ENCODE measurements around the gene ARL3.
"Not testable (repeated sequence)": the region's sequence is repeated elsewhere in the genome, so short reads cannot be mapped to it uniquely, and the experiment has no call there.

Gene ARL3

DNA sequence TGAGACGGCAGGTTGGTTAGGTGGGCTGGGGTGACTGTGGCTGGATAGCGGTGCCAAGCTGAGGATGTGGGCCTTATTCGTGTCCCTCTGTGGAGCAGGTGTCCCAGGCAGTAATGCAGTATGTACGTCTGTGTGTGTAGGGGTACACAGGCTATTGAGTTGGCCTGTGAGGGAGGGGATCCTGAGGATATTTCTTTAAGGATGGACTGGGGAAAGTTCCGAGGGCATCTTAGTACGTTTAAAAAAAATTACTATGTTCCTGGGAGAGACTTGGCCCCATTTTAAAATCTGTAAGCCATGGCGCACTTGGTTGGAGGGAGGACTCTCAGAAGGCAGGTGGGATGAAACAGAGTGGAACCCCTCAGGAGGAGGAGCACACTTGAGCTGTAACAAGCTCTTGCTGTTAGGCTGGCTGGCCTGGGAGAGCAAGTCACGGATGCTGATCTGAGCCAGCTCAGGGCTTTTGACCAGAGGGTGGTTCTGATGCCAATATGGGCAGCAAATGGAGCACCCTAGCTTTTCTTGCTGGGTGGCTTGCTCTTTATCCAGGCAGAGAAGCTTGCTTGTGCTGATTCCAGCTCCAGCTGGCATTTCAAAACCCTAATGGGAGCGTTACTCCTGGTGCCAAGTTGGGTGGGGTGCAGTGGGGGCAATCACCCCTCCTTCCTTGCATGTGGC is 30.3 kb upstream of the ARL3 start:
- peak overlapping the region; percentile 99 for H3K4me3 ChIP-seq (ENCODE audit: low read depth, low read length)
- no peak for DNase-seq (ENCODE audit: low read depth)
- TF ChIP-seq, protein P1, sequence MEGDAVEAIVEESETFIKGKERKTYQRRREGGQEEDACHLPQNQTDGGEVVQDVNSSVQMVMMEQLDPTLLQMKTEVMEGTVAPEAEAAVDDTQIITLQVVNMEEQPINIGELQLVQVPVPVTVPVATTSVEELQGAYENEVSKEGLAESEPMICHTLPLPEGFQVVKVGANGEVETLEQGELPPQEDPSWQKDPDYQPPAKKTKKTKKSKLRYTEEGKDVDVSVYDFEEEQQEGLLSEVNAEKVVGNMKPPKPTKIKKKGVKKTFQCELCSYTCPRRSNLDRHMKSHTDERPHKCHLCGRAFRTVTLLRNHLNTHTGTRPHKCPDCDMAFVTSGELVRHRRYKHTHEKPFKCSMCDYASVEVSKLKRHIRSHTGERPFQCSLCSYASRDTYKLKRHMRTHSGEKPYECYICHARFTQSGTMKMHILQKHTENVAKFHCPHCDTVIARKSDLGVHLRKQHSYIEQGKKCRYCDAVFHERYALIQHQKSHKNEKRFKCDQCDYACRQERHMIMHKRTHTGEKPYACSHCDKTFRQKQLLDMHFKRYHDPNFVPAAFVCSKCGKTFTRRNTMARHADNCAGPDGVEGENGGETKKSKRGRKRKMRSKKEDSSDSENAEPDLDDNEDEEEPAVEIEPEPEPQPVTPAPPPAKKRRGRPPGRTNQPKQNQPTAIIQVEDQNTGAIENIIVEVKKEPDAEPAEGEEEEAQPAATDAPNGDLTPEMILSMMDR (IDR thresholded peaks at IDR 0.05; ENCODE audit: low read depth, low read length, missing control alignments), result no peak
- in situ Hi-C loops (cut with HindIII; ENCODE audit: low sequenced_read_pairs), result no loop called here

DNA sequence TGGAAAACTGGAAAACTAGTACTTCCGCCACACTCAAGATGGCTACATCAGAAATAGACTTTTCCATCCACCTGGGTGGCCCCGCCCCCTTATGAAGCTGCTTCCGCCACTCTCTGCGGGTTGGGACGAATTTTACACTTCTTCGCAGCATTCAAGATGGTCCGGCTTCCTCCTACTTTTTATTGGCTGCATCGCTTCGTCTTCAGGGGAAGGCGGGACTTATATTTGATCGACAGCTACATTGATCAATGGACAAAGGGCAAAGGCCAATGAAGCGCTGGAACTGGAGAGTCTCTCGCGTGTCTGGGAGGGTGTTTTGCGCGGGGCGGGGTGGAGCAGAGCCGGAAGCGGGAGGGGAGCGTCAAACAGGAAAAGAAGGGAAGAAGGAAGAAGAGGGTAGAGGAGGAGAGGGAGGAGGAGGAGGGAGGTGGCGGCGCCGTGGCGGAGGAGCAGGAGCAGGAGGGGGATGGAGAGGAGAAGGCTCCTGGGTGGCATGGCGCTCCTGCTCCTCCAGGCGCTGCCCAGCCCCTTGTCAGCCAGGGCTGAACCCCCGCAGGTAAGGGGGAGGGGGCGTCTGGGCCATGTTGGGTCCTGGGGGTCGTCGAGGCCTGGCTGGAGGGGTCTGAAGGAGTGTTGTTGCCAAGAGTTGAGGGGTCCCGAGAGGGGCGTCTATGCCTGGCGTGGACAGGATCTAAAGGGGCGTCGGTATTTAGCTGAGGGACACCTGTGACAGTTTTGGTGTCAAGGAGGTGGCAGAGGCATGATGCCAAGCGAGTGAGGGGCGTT is 29.6 kb upstream of the ARL3 start, which contains the start of gene WBP1L:
WBP1L (plus strand) TSS at position 361 of the 786 bp plus-strand sequence; CDS start at position 467, 106 bp downstream.
- peak within 1 kb of the TSS; percentile 99 for H3K4me3 ChIP-seq (ENCODE audit: low read depth, low read length)
- TF ChIP-seq, protein P1 (IDR thresholded peaks at IDR 0.05; ENCODE audit: low read depth, low read length, missing control alignments), result no peak
- in situ Hi-C loops (cut with HindIII; ENCODE audit: low sequenced_read_pairs), result no loop called here
- DNase-seq (ENCODE audit: low read depth), result peak; percentile 99

DNA sequence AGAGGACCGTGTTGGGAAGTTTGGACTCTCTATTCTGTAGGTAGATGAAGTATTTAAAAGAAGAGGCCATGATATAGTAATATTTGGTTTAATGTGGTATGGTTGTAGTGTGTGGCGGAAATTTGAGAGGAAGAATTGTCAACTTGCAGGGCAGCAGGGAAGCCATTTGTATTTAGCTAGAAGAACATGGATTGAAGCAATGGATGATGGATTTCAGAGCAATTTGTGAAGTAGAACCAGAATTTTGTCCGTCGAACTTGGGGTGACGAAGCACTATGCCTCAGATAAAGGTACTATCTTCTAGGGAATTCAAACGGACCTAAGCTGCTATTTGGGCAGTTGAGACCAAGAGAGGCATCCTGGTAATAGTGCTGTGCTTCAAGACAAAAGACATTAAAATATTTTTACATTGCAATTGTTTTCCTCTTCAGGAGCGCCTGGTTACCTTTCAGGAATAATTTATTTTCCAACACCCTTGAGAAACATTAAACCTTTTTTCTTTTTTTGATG is 28.9 kb upstream of the ARL3 start:
- TF ChIP-seq, protein P1 (IDR thresholded peaks at IDR 0.05; ENCODE audit: low read depth, low read length, missing control alignments), result no peak
- in situ Hi-C loops (cut with HindIII; ENCODE audit: low sequenced_read_pairs), result no loop called here
- H3K4me3 ChIP-seq (ENCODE audit: low read depth, low read length), result no peak overlapping the region
- DNase-seq (ENCODE audit: low read depth), result no peak

DNA sequence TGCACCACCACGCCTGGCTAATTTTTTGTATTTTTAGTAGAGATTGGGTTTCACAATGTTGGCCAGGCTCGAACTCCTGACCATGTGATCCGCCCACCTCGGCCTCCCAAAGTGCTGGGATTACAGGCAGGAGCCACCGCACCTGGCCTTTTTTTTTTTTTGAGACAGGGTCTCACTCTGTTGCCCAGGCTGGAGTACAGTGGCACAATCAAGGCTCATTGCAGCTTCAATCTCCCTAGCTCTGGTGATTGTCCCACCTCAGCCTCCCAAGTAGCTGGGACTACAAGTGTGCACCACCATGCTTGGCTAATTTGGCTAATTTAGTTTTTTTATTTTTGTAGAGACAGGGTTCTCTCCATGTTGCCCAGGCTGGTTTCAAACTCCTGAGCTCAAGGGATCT is 28.1 kb upstream of the ARL3 start:
- in situ Hi-C loops (cut with HindIII; ENCODE audit: low sequenced_read_pairs); DNase-seq (ENCODE audit: low read depth): not testable (repeated sequence)

DNA sequence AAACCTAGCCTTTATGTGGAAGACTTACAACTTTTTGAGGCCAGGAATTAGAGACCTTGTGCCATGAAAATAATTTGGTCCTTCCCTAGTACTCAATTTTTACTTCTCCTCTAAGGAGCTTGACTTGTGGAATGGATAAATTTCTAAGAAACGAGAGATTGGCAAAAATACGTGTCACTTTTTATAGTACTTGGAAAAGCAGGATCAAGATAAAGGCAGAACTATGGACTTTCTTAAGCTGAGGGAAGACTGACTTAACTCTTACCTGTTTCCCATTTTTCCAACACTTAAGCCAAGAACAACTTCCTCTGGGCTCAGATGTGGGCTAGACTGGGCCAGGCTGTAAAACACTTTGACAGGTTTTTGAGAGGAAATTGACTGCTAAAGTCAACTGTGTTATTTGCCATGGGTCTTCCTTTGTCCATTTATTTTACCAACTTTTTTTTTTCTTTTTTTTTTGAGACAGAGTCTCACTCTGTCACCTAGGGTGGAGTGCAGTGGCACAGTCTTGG is 27.6 kb upstream of the ARL3 start:
- TF ChIP-seq, protein P1 (IDR thresholded peaks at IDR 0.05; ENCODE audit: low read depth, low read length, missing control alignments), result no peak
- H3K4me3 ChIP-seq (ENCODE audit: low read depth, low read length), result no peak overlapping the region
- in situ Hi-C loops (cut with HindIII; ENCODE audit: low sequenced_read_pairs), result no loop called here
- no peak for DNase-seq (ENCODE audit: low read depth)

More for the DNA sequence above, 28.1 kb upstream of the ARL3 start:
- not testable (repeated sequence) for H3K4me3 ChIP-seq (ENCODE audit: low read depth, low read length)

DNA sequence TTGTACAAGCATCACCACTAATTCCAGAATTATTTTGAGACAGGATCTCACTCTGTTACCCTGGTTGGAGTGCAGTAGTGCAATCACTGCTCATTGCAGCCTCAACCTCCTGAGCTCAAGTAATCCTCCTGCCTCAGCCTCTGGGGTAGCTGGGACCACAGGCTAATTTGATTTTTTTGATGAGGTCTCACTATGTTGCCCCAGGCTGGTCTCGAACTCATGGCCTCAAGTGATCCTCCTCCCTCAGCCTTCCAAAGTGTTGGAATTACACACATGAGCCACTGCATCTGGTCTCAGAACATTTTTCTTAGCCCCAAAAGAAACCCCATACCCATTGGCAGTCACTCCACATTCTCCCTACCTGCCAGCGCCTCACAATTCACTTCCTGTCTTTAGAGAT is 26.0 kb upstream of the ARL3 start:
- no peak overlapping the region for H3K4me3 ChIP-seq (ENCODE audit: low read depth, low read length)
- TF ChIP-seq, protein P1 (IDR thresholded peaks at IDR 0.05; ENCODE audit: low read depth, low read length, missing control alignments), result no peak
- in situ Hi-C loops (cut with HindIII; ENCODE audit: low sequenced_read_pairs), result no loop called here
- no peak for DNase-seq (ENCODE audit: low read depth)

Data from astrocyte of the cerebellum (primary cell).